ENCODE results near the gene ZNFX1. TPM values are rescaled to one million over a fixed set of nuclear protein-coding genes. Genes with fewer than 3 reads are reported as not detected.
A peak's percentile ranks its signal among the peaks of the same experiment; 100 is the strongest.

Gene ZNFX1
- total and polyA plus RNA-seq, 2 donors (not counting 1 experiment from before 2014, with no cell fraction given): 10.3 to 37.9 TPM

DNA sequence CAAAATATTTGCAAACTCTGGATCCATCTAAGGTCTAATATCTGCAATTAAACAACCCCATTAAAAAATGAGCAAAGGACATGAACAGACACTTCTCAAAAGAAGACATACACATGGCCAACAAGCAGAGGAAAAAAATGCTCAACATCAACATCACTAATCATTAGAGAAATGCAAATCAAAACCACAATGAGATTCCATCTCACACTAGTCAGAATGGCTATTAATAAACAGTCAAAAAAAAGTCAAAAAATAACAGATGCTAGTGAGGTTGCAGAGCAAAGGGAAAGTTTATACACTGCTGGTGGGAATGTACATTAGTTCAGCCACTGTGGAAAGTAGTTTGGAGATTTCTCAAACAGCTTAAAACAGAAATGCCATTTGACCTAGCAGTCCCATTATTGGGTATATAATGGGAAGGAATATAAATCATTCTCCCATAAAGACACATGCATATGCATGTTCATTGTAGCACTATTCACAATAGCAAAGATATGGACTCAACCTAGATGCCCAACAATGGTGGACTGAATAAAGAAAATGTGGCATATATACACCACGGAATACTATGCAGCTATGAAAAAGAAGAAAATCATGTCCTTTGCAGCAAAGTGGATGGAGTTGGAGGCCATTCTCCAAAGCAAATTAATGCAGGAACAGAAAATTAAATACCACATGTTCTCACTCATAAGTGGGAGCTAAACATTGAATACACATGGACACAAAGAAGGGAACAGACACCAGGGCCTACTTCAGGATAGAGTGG, 9.1 kb downstream of the ZNFX1 start:
- H3K27me3 Mint-ChIP-seq: no peaks in the 10 kb centered on the region
- Histone ChIP-seq H4K20me1 (ENCODE audit: control insufficient read depth, insufficient read depth, low read length, poor library complexity, severe bottlenecking) (peaks cover 29% of the 10 kb centered on the region), H3K9ac (ENCODE audit: low read length) (no peak overlapping the region), H3K4me2 (replicated peaks; ENCODE audit: low read depth, low read length, poor library complexity, severe bottlenecking) (peak overlapping the region; percentile 32), H3K27me3 (replicated peaks in 1 of 4; ENCODE audit: control extremely low read depth in 1 of 4, control insufficient read depth in 3 of 4, insufficient read depth in 4 of 4, low read length in 3 of 4) (no peaks in the 10 kb centered on the region), H3K27ac (ENCODE audit: low read length in 2 of 2) (no peak overlapping the region), H3K79me2 (ENCODE audit: control insufficient read depth, insufficient read depth, low read length) (peaks cover 82% of the 10 kb centered on the region), H3K9me3 (ENCODE audit: control extremely low read depth in 1 of 3, control insufficient read depth in 2 of 3, insufficient read depth in 1 of 3, low read length in 2 of 3) (peaks cover 0 to 4% (median 1%) of the 10 kb centered on the region in 3 donors), H3K4me1 (ENCODE audit: control insufficient read depth in 2 of 2, insufficient read depth in 2 of 2, low read length in 2 of 2) (peaks cover 29 to 46% of the 10 kb centered on the region in 2 donors), H3K36me3 (replicated peaks in 1 of 2; ENCODE audit: control extremely low read depth in 1 of 2, control insufficient read depth in 1 of 2, extremely low read depth in 1 of 2, insufficient read depth in 2 of 2, low read length in 1 of 2) (peaks cover 18 to 63% of the 10 kb centered on the region in 2 experiments), H2AFZ (ENCODE audit: insufficient read depth, low read depth, low read length, poor library complexity, severe bottlenecking) (no peak overlapping the region), H3K4me3 (ENCODE audit: control extremely low read depth in 1 of 5, extremely low read depth in 1 of 5, insufficient read depth in 1 of 5, low read depth in 2 of 5, low read length in 4 of 5) (peak overlapping the region in 1 of 5 experiments; percentile 31)
- CTCF ChIA-PET: interaction anchor here (1.2 to 2.3 kb wide), 3 partner anchors 11 to 22 kb away, joined by 3 to 6 read pairs (median 4); no protein-coding TSS in a partner anchor
- POLR2A ChIA-PET: no interaction called here
- intact Hi-C loops (cut with micrococcal nuclease): no loop called here
- peak overlapping the region; percentile 80 for H3K4me3 Mint-ChIP-seq
- peaks cover 56% of the 10 kb centered on the region for H3K4me1 Mint-ChIP-seq
- H3K9me3 Mint-ChIP-seq (ENCODE audit: insufficient read depth): peaks cover 9% of the 10 kb centered on the region
- no CpG with 5 or more reads among the region's 1 CpG for WGBS (ENCODE audit: insufficient coverage)
- DNase-seq (no peak), ATAC-seq (ENCODE audit: low read depth) (peak; percentile 42)
- H3K27ac Mint-ChIP-seq: peak overlapping the region; percentile 83
- TF ChIP-seq, protein P1, sequence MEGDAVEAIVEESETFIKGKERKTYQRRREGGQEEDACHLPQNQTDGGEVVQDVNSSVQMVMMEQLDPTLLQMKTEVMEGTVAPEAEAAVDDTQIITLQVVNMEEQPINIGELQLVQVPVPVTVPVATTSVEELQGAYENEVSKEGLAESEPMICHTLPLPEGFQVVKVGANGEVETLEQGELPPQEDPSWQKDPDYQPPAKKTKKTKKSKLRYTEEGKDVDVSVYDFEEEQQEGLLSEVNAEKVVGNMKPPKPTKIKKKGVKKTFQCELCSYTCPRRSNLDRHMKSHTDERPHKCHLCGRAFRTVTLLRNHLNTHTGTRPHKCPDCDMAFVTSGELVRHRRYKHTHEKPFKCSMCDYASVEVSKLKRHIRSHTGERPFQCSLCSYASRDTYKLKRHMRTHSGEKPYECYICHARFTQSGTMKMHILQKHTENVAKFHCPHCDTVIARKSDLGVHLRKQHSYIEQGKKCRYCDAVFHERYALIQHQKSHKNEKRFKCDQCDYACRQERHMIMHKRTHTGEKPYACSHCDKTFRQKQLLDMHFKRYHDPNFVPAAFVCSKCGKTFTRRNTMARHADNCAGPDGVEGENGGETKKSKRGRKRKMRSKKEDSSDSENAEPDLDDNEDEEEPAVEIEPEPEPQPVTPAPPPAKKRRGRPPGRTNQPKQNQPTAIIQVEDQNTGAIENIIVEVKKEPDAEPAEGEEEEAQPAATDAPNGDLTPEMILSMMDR (IDR thresholded peaks at IDR 0.05): no peak
- TF ChIP-seq EZH2 (IDR thresholded peaks at IDR 0.05; ENCODE audit: borderline replicate concordance, insufficient read depth, low read depth, low read length, poor library complexity, severe bottlenecking): no peak

DNA sequence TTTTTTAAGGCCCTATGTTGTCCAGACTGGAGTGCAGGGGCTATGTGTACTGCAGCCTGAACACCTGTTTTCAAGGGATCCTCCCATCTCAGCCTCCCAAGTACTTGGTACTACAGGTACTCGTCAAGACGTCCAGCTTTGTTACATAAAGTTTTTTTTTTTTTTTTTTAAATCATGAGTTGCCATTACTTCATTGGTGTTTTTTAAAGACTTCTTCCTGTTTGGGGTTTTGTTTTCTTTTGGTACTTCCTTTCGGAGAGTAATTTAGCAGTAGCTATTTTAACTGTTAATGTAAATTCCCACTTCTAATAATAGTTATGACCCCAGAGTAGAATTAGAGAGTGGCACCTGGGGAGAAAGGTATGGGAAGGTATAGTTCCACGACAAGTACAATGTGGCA, 10.5 kb downstream of the ZNFX1 start:
- Histone ChIP-seq H3K4me1 (ENCODE audit: control insufficient read depth in 2 of 2, insufficient read depth in 2 of 2, low read length in 2 of 2) (peaks cover 23 to 45% of the 10 kb centered on the region in 2 donors), H3K4me2 (replicated peaks; ENCODE audit: low read depth, low read length, poor library complexity, severe bottlenecking) (peak overlapping the region; percentile 67), H4K20me1 (ENCODE audit: control insufficient read depth, insufficient read depth, low read length, poor library complexity, severe bottlenecking) (peaks cover 29% of the 10 kb centered on the region), H3K79me2 (ENCODE audit: control insufficient read depth, insufficient read depth, low read length) (peaks cover 90% of the 10 kb centered on the region), H3K9me3 (ENCODE audit: control extremely low read depth in 1 of 3, control insufficient read depth in 2 of 3, insufficient read depth in 1 of 3, low read length in 2 of 3) (peaks cover 0 to 4% (median 1%) of the 10 kb centered on the region in 3 donors), H3K9ac (ENCODE audit: low read length) (peak overlapping the region; percentile 38), H3K27ac (ENCODE audit: low read length in 2 of 2) (peak overlapping the region; percentile 62 to 74), H3K27me3 (replicated peaks in 1 of 4; ENCODE audit: control extremely low read depth in 1 of 4, control insufficient read depth in 3 of 4, insufficient read depth in 4 of 4, low read length in 3 of 4) (no peaks in the 10 kb centered on the region), H3K36me3 (replicated peaks in 1 of 2; ENCODE audit: control extremely low read depth in 1 of 2, control insufficient read depth in 1 of 2, extremely low read depth in 1 of 2, insufficient read depth in 2 of 2, low read length in 1 of 2) (peaks cover 18 to 73% of the 10 kb centered on the region in 2 experiments), H3K4me3 (ENCODE audit: control extremely low read depth in 1 of 5, extremely low read depth in 1 of 5, insufficient read depth in 1 of 5, low read depth in 2 of 5, low read length in 4 of 5) (peak overlapping the region in 1 of 5 experiments; percentile 53), H2AFZ (ENCODE audit: insufficient read depth, low read depth, low read length, poor library complexity, severe bottlenecking) (no peak overlapping the region)
- POLR2A ChIA-PET: interaction anchor here (0.6 to 1.0 kb wide), 3 partner anchors 9 to 36 kb away, joined by 3 to 10 read pairs (median 4); no protein-coding TSS in a partner anchor
- no peak for TF ChIP-seq EZH2 (IDR thresholded peaks at IDR 0.05; ENCODE audit: borderline replicate concordance, insufficient read depth, low read depth, low read length, poor library complexity, severe bottlenecking)
- TF ChIP-seq, protein P1 (IDR thresholded peaks at IDR 0.05): no peak
- DNase-seq (peak; percentile 47), ATAC-seq (ENCODE audit: low read depth) (peak; percentile 47)
- peaks cover 9% of the 10 kb centered on the region for H3K9me3 Mint-ChIP-seq (ENCODE audit: insufficient read depth)
- CTCF ChIA-PET: interaction anchor here (0.6 to 2.3 kb wide), 10 partner anchors 9 to 1588 kb away, joined by 3 to 6 read pairs (median 4); no protein-coding TSS in a partner anchor
- WGBS (ENCODE audit: insufficient coverage): no CpG with 5 or more reads among the region's 4 CpGs
- peak overlapping the region; percentile 70 for H3K4me3 Mint-ChIP-seq
- H3K27me3 Mint-ChIP-seq: no peaks in the 10 kb centered on the region
- H3K4me1 Mint-ChIP-seq: peaks cover 50% of the 10 kb centered on the region
- intact Hi-C loops (cut with micrococcal nuclease): no loop called here
- H3K27ac Mint-ChIP-seq: peak overlapping the region; percentile 78

Measured in B cell (primary cell).